CD8-positive, alpha-beta memory T cell (primary cell): ENCODE data around the gene VCL. TPM values are rescaled to one million over a fixed set of nuclear protein-coding genes. Genes with fewer than 3 reads are reported as not detected.
A peak's percentile ranks its signal among the peaks of the same experiment; 100 is the strongest.
"Not testable (repeated sequence)": the region's sequence is repeated elsewhere in the genome, so short reads cannot be mapped to it uniquely, and the experiment has no call there.

Experiments
- CTCF ChIA-PET: fragments of 350-600 bp; sonication (Branson Sonifier 250); formaldehyde crosslinking; loops from one replicate; lab custom pipeline; 2021; ENCODE audit warnings: antibody characterized with exemption; lab: Charles Lee
- POLR2A ChIA-PET: fragments of 350-600 bp; sonication (Branson Sonifier 250); formaldehyde crosslinking; loops from one replicate; lab custom pipeline; 2021; ENCODE audit warnings: antibody characterized with exemption; lab: Charles Lee
- DNase-seq, 5 donors: peaks; one replicate each; pipeline versions ENCODE4 v3.0.0 to v3.0.0-alpha.2; 2020 to 2022; ENCODE audit warnings: mixed read lengths in 1 of 5
- H3K27ac ChIP-seq: one replicate; pipeline ENCODE4 v1.7.0; 2013; ENCODE audit warnings: low read depth, mild to moderate bottlenecking, low read length, moderate library complexity
- H3K27me3 ChIP-seq: 2 replicates; pipeline ENCODE4 v1.7.0; 2013; ENCODE audit warnings: low read length, mild to moderate bottlenecking; ENCODE audit not compliant: insufficient read depth, poor library complexity, severe bottlenecking
- H3K36me3 ChIP-seq: 2 replicates; pipeline ENCODE4 v1.7.0; 2013; ENCODE audit warnings: mild to moderate bottlenecking, low read length, moderate library complexity; ENCODE audit not compliant: insufficient read depth
- H3K4me1 ChIP-seq: 2 replicates; pipeline ENCODE4 v1.7.0; 2013; ENCODE audit warnings: mild to moderate bottlenecking, low read length, moderate library complexity; ENCODE audit not compliant: insufficient read depth
- H3K4me3 ChIP-seq: 2 replicates; pipeline ENCODE4 v1.7.0; 2013; ENCODE audit warnings: mild to moderate bottlenecking, low read length
- H3K9me3 ChIP-seq: 2 replicates; pipeline ENCODE4 v1.7.0; 2013; ENCODE audit warnings: mild to moderate bottlenecking, low read length
- H3K27ac Mint-ChIP-seq, 8 donors: one replicate each; pipeline ENCODE4 v1.8.0; 2020 to 2021; ENCODE audit warnings: mixed read lengths in 8 of 8, mild to moderate bottlenecking in 6 of 8, inconsistent platforms in 3 of 8, moderate library complexity in 3 of 8
- H3K27me3 Mint-ChIP-seq, 2 donors: one replicate each; pipeline ENCODE4 v1.8.0; 2020 to 2021; ENCODE audit warnings: mixed read lengths in 2 of 2, mild to moderate bottlenecking in 1 of 2, moderate library complexity in 1 of 2
- H3K36me3 Mint-ChIP-seq, 3 donors: one replicate each; pipeline ENCODE4 v1.8.0; 2020 to 2021; ENCODE audit warnings: mixed read lengths in 3 of 3, inconsistent platforms in 1 of 3, mild to moderate bottlenecking in 1 of 3
- H3K4me1 Mint-ChIP-seq, 3 donors: one replicate each; pipeline ENCODE4 v1.8.0; 2020 to 2021; ENCODE audit warnings: mixed read lengths in 3 of 3, inconsistent platforms in 1 of 3, mild to moderate bottlenecking in 1 of 3
- H3K4me3 Mint-ChIP-seq, 7 donors: one replicate each; pipeline ENCODE4 v1.8.0; 2020 to 2021; ENCODE audit warnings: mixed read lengths in 7 of 7, mild to moderate bottlenecking in 6 of 7, moderate library complexity in 4 of 7, inconsistent platforms in 2 of 7
- H3K9me3 Mint-ChIP-seq, 5 donors: one replicate each; pipeline ENCODE4 v1.8.0; 2020 to 2022; ENCODE audit warnings: mixed read lengths in 5 of 5, mild to moderate bottlenecking in 3 of 5, moderate library complexity in 2 of 5, inconsistent platforms in 1 of 5
- polyA plus RNA-seq: library from polyadenylated mRNA; unstranded; fragments of 300-500 nt; fragmentation: Illumina TruSeq; gene quantifications from one replicate; pipeline ENCODE4 v1.2.3, GENCODE V29; 2021
- total RNA-seq, 2 experiments: library from RNA; stranded (reverse); gene quantifications; one replicate each; pipeline ENCODE4 v1.2.3, GENCODE V29; 2021

VCL gene
- total and polyA plus RNA-seq, 3 experiments from 2014 or later, result 30.6 to 43.7 (median 31.2) TPM

- Histone ChIP-seq H3K4me3 (no peak overlapping the region), H3K27me3 (no peaks in the 10 kb centered on the region), H3K9me3 (no peaks in the 10 kb centered on the region), H3K36me3 (no peaks in the 10 kb centered on the region), H3K27ac (peak overlapping the region; percentile 36), H3K4me1 (peaks cover 26% of the 10 kb centered on the region)
- H3K4me3 Mint-ChIP-seq, result peak overlapping the region in 1 of 7 donors; percentile 68
- CTCF ChIA-PET, result interaction anchor here (1.0 to 1.7 kb wide), 3 partner anchors 55 to 126 kb away, joined by 3 to 5 read pairs (median 4); no protein-coding TSS in a partner anchor
- peak overlapping the region in 1 of 8 donors; percentile 96 for H3K27ac Mint-ChIP-seq
- no peaks in the 10 kb centered on the region for H3K27me3 Mint-ChIP-seq
- peaks cover 43 to 48% (median 44%) of the 10 kb centered on the region in 3 donors for H3K4me1 Mint-ChIP-seq
- no peak for DNase-seq
- H3K36me3 Mint-ChIP-seq, result peaks cover 0 to 6% (median 2%) of the 10 kb centered on the region in 3 donors
- POLR2A ChIA-PET, result interaction anchor here (0.6 kb wide), 1 partner anchor 154 kb away, joined by 4 read pairs; no protein-coding TSS in a partner anchor
- H3K9me3 Mint-ChIP-seq, result no peaks in the 10 kb centered on the region
Observed at GRCh38 chr10:74012480-74012879, 14.6 kb downstream of the VCL start.

- no peak overlapping the region for H3K27ac ChIP-seq
Observed at GRCh38 chr10:74013004-74013403, 15.1 kb downstream of the VCL start.

GRCh38 chr10:74014574-74014973 is 16.7 kb downstream of the VCL start:
- H3K36me3 ChIP-seq, H3K27ac ChIP-seq, DNase-seq, H3K27me3 ChIP-seq, H3K36me3 Mint-ChIP-seq, H3K4me3 ChIP-seq, H3K4me3 Mint-ChIP-seq, POLR2A ChIA-PET, H3K9me3 Mint-ChIP-seq, H3K9me3 ChIP-seq, H3K27me3 Mint-ChIP-seq: not testable (repeated sequence)
- Mint-ChIP-seq H3K4me1 (peaks cover 37 to 43% (median 39%) of the 10 kb centered on the region in 3 donors), H3K27ac (peak overlapping the region in 1 of 8 donors; percentile 72)
- CTCF ChIA-PET, result interaction anchor here (1.2 kb wide), 1 partner anchor 128 kb away, joined by 3 read pairs; no protein-coding TSS in a partner anchor
- peaks cover 26% of the 10 kb centered on the region for H3K4me1 ChIP-seq

More at GRCh38 chr10:74013004-74013403, 15.1 kb downstream of the VCL start:
- ChIA-PET CTCF (no interaction called here), POLR2A (interaction anchor here (0.6 kb wide), 1 partner anchor 154 kb away, joined by 4 read pairs; no protein-coding TSS in a partner anchor)
- Histone ChIP-seq H3K9me3 (no peaks in the 10 kb centered on the region), H3K4me1 (peaks cover 26% of the 10 kb centered on the region), H3K27me3 (no peaks in the 10 kb centered on the region), H3K4me3 (no peak overlapping the region), H3K36me3 (no peaks in the 10 kb centered on the region)
- peaks cover 0 to 6% (median 2%) of the 10 kb centered on the region in 3 donors for H3K36me3 Mint-ChIP-seq
- no peaks in the 10 kb centered on the region for H3K9me3 Mint-ChIP-seq
- peak overlapping the region in 1 of 8 donors; percentile 37 for H3K27ac Mint-ChIP-seq
- H3K4me1 Mint-ChIP-seq, result peaks cover 43 to 48% (median 44%) of the 10 kb centered on the region in 3 donors
- no peak for DNase-seq
- no peaks in the 10 kb centered on the region for H3K27me3 Mint-ChIP-seq
- H3K4me3 Mint-ChIP-seq, result no peak overlapping the region

- no peaks in the 10 kb centered on the region for H3K27me3 Mint-ChIP-seq
- peak overlapping the region in 2 of 8 donors; percentile 50 to 64 for H3K27ac Mint-ChIP-seq
- H3K27me3 ChIP-seq, result no peaks in the 10 kb centered on the region
- no peak overlapping the region for H3K4me3 Mint-ChIP-seq
- H3K36me3 ChIP-seq, result no peaks in the 10 kb centered on the region
- H3K4me3 ChIP-seq, result no peak overlapping the region
- no peaks in the 10 kb centered on the region for H3K9me3 Mint-ChIP-seq
- no peaks in the 10 kb centered on the region for H3K4me1 ChIP-seq
- DNase-seq, result no peak
- no peak overlapping the region for H3K27ac ChIP-seq
- H3K4me1 Mint-ChIP-seq, result peaks cover 25 to 32% (median 29%) of the 10 kb centered on the region in 3 donors
- peaks cover 0 to 7% (median 6%) of the 10 kb centered on the region in 3 donors for H3K36me3 Mint-ChIP-seq
- ChIA-PET POLR2A (no interaction called here), CTCF (no interaction called here)
- H3K9me3 ChIP-seq, result no peaks in the 10 kb centered on the region
Observed at GRCh38 chr10:74018241-74018640, 20.3 kb downstream of the VCL start.

GRCh38 chr10:74021248-74022055 is 23.5 kb downstream of the VCL start:
- POLR2A ChIA-PET, result interaction anchor here (0.6 kb wide), 1 partner anchor 926 kb away, joined by 8 read pairs; no protein-coding TSS in a partner anchor
- H3K9me3 Mint-ChIP-seq, result no peaks in the 10 kb centered on the region
- H3K4me1 Mint-ChIP-seq, result peaks cover 33 to 44% (median 37%) of the 10 kb centered on the region in 3 donors
- no peak for DNase-seq
- H3K4me3 Mint-ChIP-seq, result peak overlapping the region in 1 of 7 donors; percentile 2
- Histone ChIP-seq H3K9me3 (no peaks in the 10 kb centered on the region), H3K27ac (peak overlapping the region; percentile 68), H3K36me3 (no peaks in the 10 kb centered on the region), H3K27me3 (no peaks in the 10 kb centered on the region), H3K4me1 (no peaks in the 10 kb centered on the region), H3K4me3 (no peak overlapping the region)
- CTCF ChIA-PET, result interaction anchor here (1.2 to 1.3 kb wide), 2 partner anchors 15 to 81 kb away, joined by 3 to 6 read pairs; no protein-coding TSS in a partner anchor
- peak overlapping the region in 6 of 8 donors; percentile 0 to 79 (median 22) for H3K27ac Mint-ChIP-seq
- H3K36me3 Mint-ChIP-seq, result peaks cover 0 to 7% (median 5%) of the 10 kb centered on the region in 3 donors
- H3K27me3 Mint-ChIP-seq, result no peaks in the 10 kb centered on the region

- Histone ChIP-seq H3K4me3 (no peak overlapping the region), H3K27me3 (no peaks in the 10 kb centered on the region), H3K4me1 (peaks cover 5% of the 10 kb centered on the region), H3K36me3 (no peaks in the 10 kb centered on the region), H3K27ac (peak overlapping the region; percentile 18), H3K9me3 (no peaks in the 10 kb centered on the region)
- no peaks in the 10 kb centered on the region for H3K27me3 Mint-ChIP-seq
- POLR2A ChIA-PET, result no interaction called here
- peaks cover 34 to 50% (median 37%) of the 10 kb centered on the region in 3 donors for H3K4me1 Mint-ChIP-seq
- peak overlapping the region in 4 of 8 donors; percentile 4 to 43 (median 33) for H3K27ac Mint-ChIP-seq
- peak overlapping the region in 1 of 7 donors; percentile 2 for H3K4me3 Mint-ChIP-seq
- CTCF ChIA-PET, result interaction anchor here (2.3 kb wide), 1 partner anchor 12 kb away, joined by 5 read pairs; no protein-coding TSS in a partner anchor
- peaks cover 0 to 5% (median 3%) of the 10 kb centered on the region in 3 donors for H3K36me3 Mint-ChIP-seq
- no peaks in the 10 kb centered on the region for H3K9me3 Mint-ChIP-seq
- DNase-seq, result no peak
Observed at GRCh38 chr10:74022926-74023629, 25.2 kb downstream of the VCL start.

GRCh38 chr10:74024600-74024999 is 26.7 kb downstream of the VCL start:
- peaks cover 26 to 50% (median 34%) of the 10 kb centered on the region in 3 donors for H3K4me1 Mint-ChIP-seq
- H3K9me3 Mint-ChIP-seq, result no peaks in the 10 kb centered on the region
- H3K36me3 ChIP-seq, result no peaks in the 10 kb centered on the region
- no peak for DNase-seq
- H3K4me3 ChIP-seq, result no peak overlapping the region
- ChIA-PET CTCF (interaction anchor here (1.4 to 2.3 kb wide), 2 partner anchors 10 to 138 kb away, joined by 3 to 5 read pairs; no protein-coding TSS in a partner anchor), POLR2A (no interaction called here)
- no peaks in the 10 kb centered on the region for H3K27me3 ChIP-seq
- no peak overlapping the region for H3K4me3 Mint-ChIP-seq
- H3K4me1 ChIP-seq, result peaks cover 5% of the 10 kb centered on the region
- H3K27ac Mint-ChIP-seq, result no peak overlapping the region
- no peaks in the 10 kb centered on the region for H3K27me3 Mint-ChIP-seq
- no peaks in the 10 kb centered on the region for H3K9me3 ChIP-seq
- peaks cover 0 to 5% (median 2%) of the 10 kb centered on the region in 3 donors for H3K36me3 Mint-ChIP-seq
- H3K27ac ChIP-seq, result no peak overlapping the region
